PC-3 (cell line): Measurements from ENCODE around the gene CCNQ. TPM values are rescaled to one million over a fixed set of nuclear protein-coding genes. Genes with fewer than 3 reads are reported as not detected.

Source experiments
- ATAC-seq: fragments of 200-7000 bp; cut with Tn5 transposase; 2 replicates; pipeline ENCODE4 v1.9.1; 2020; ENCODE audit warnings: mild to moderate bottlenecking, moderate library complexity
- BruUV-seq: library from RNA; stranded (reverse); fragments of 400-500 nt; replicated peaks from 2 replicates; lab custom pipeline; 2021; lab: Mats Ljungman, UMichigan
- CTCF ChIA-PET: fragments of 300-600 bp; sonication (Branson Sonifier 250); formaldehyde crosslinking; loops from one replicate; lab custom pipeline; 2022; ENCODE audit warnings: antibody characterized with exemption; lab: Charles Lee
- POLR2A ChIA-PET: fragments of 300-600 bp; sonication (Branson Sonifier 250); formaldehyde crosslinking; loops from one replicate; lab custom pipeline; 2022; ENCODE audit warnings: antibody characterized with exemption; ENCODE audit not compliant: unreplicated experiment; lab: Charles Lee
- DNase-seq: peaks from one replicate; pipeline ENCODE4 v3.0.0-alpha.2; 2015
- H2AFZ ChIP-seq: fragments of 300-600 bp; sonication (generic); 2 replicates; pipeline ENCODE4 v1.6.0; 2016; ENCODE audit warnings: antibody characterized with exemption, low read length
- H3F3A ChIP-seq: fragments of 300-600 bp; sonication (generic); one replicate; pipeline ENCODE4 v1.6.0; 2017; ENCODE audit warnings: antibody characterized with exemption, low read length, control low read depth, mild to moderate bottlenecking; ENCODE audit not compliant: unreplicated experiment
- H3K27ac ChIP-seq: fragments of 300-600 bp; sonication (generic); 2 replicates; pipeline ENCODE4 v1.5.1; 2016; ENCODE audit warnings: mild to moderate bottlenecking, low read length
- H3K27me3 ChIP-seq: fragments of 300-600 bp; sonication (generic); 2 replicates; pipeline ENCODE4 v1.6.1; 2016; ENCODE audit warnings: low read length, mixed read lengths
- H3K36me3 ChIP-seq: fragments of 300-600 bp; sonication (generic); 2 replicates; pipeline ENCODE4 v1.6.1; 2016; ENCODE audit warnings: low read depth, mixed run types, low read length, mixed read lengths
- H3K4me1 ChIP-seq: fragments of 300-600 bp; sonication (generic); 2 replicates; pipeline ENCODE4 v1.5.1; 2016; ENCODE audit warnings: low read length; ENCODE audit not compliant: insufficient read depth
- H3K4me2 ChIP-seq: fragments of 300-600 bp; sonication (generic); 2 replicates; pipeline ENCODE4 v1.6.0; 2016; ENCODE audit warnings: low read length
- H3K4me3 ChIP-seq: fragments of 300-600 bp; sonication (generic); 2 replicates; pipeline ENCODE4 v1.5.1; 2016; ENCODE audit warnings: mild to moderate bottlenecking, low read length, mixed read lengths
- H3K79me2 ChIP-seq: fragments of 300-600 bp; sonication (generic); 2 replicates; pipeline ENCODE4 v1.6.1; 2017; ENCODE audit warnings: low read length, mixed read lengths
- H3K9ac ChIP-seq: fragments of 300-600 bp; sonication (generic); 2 replicates; pipeline ENCODE4 v1.6.0; 2016; ENCODE audit warnings: mild to moderate bottlenecking, low read length
- H3K9me2 ChIP-seq: fragments of 300-600 bp; sonication (generic); replicated peaks from 2 replicates; pipeline ENCODE4 v1.6.1; 2016; ENCODE audit warnings: mixed run types, low read length, mixed read lengths
- H3K9me3 ChIP-seq: fragments of 300-600 bp; sonication (generic); 2 replicates; pipeline ENCODE4 v1.6.1; 2016; ENCODE audit warnings: low read length, mixed read lengths
- H4K20me1 ChIP-seq: fragments of 300-600 bp; sonication (generic); 2 replicates; pipeline ENCODE4 v1.6.1; 2016; ENCODE audit warnings: low read length, mixed read lengths
- CTCF ChIP-seq: fragments of 300-600 bp; sonication (generic); conservative IDR thresholded peaks from 2 replicates; pipeline ENCODE4 v1.5.1; 2017; ENCODE audit warnings: antibody characterized with exemption, low read depth, mild to moderate bottlenecking, low read length
- EZH2 ChIP-seq: fragments of 300-600 bp; sonication (generic); IDR thresholded peaks from one replicate; pipeline ENCODE4 v1.6.1; 2017; ENCODE audit warnings: antibody characterized with exemption, mild to moderate bottlenecking, low read length; ENCODE audit not compliant: unreplicated experiment
- EZH2phosphoT487 ChIP-seq: fragments of 300-600 bp; sonication (generic); IDR thresholded peaks from 2 replicates; pipeline ENCODE4 v1.6.1; 2018; ENCODE audit warnings: mild to moderate bottlenecking, antibody characterized with exemption, low read length, borderline replicate concordance
- intact Hi-C: fragments of 100-400 bp; cut with micrococcal nuclease; formaldehyde crosslinking; loops from 2 replicates; pipeline ENCODE4 v1.9.0; 2023
- total RNA-seq: library from RNA; depleted of rRNA; stranded (reverse); fragments of >200 nt; gene quantifications from 2 replicates; pipeline ENCODE4 v1.2.3, GENCODE V29; 2014

The CCNQ gene
- total RNA-seq, 1 experiment from 2014 or later, result 110 TPM

GRCh38 chrX:153603131-153603656, 4.3 kb upstream of the CCNQ start:
- intact Hi-C loops, result no loop called here

GRCh38 chrX:153602601-153603000, 3.7 kb upstream of the CCNQ start:
- Histone ChIP-seq H4K20me1 (peaks cover 8% of the 10 kb centered on the region), H3F3A (no peaks in the 10 kb centered on the region), H3K9me3 (no peaks in the 10 kb centered on the region), H3K27ac (no peak overlapping the region), H3K27me3 (no peaks in the 10 kb centered on the region), H3K4me3 (no peak overlapping the region), H3K9ac (no peak overlapping the region), H3K36me3 (no peaks in the 10 kb centered on the region), H3K4me1 (peaks cover 5% of the 10 kb centered on the region; the same call in 1 of the 2 replicates), H3K79me2 (peaks cover 12% of the 10 kb centered on the region), H3K9me2 (no peaks in the 10 kb centered on the region), H2AFZ (no peak overlapping the region), H3K4me2 (no peak overlapping the region)
- ATAC-seq, result no peak
- DNase-seq, result no peak
- CTCF ChIA-PET, result no interaction called here
- TF ChIP-seq EZH2, result no peak
- POLR2A ChIA-PET, result no interaction called here
- intact Hi-C loops, result no loop called here
- no TSS peak for BruUV-seq

More at GRCh38 chrX:153603131-153603656, 4.3 kb upstream of the CCNQ start:
- Histone ChIP-seq H3K4me2 (no peak overlapping the region), H3K9ac (no peak overlapping the region), H3K9me3 (no peaks in the 10 kb centered on the region), H2AFZ (no peak overlapping the region), H3K9me2 (no peaks in the 10 kb centered on the region), H3K27me3 (no peaks in the 10 kb centered on the region), H3K4me1 (no peaks in the 10 kb centered on the region; the same call in 1 of the 2 replicates), H4K20me1 (0 out of 2 replicates have a peak, but pooled peaks cover 2% of the 10 kb centered on the region), H3K4me3 (no peak overlapping the region), H3K27ac (no peak overlapping the region), H3F3A (no peaks in the 10 kb centered on the region), H3K36me3 (no peaks in the 10 kb centered on the region), H3K79me2 (peaks cover 6% of the 10 kb centered on the region)
- CTCF ChIA-PET, result no interaction called here
- no TSS peak for BruUV-seq
- POLR2A ChIA-PET, result no interaction called here
- DNase-seq, result no peak
- no peak for ATAC-seq
- no peak for TF ChIP-seq EZH2
- TF ChIP-seq CTCF, result no peak
- TF ChIP-seq EZH2phosphoT487, result no peak

- Histone ChIP-seq H3K27ac (no peak overlapping the region), H3K9ac (no peak overlapping the region), H3K27me3 (no peaks in the 10 kb centered on the region), H3K79me2 (peaks cover 22% of the 10 kb centered on the region), H2AFZ (no peak overlapping the region), H3F3A (no peaks in the 10 kb centered on the region), H4K20me1 (peaks cover 17% of the 10 kb centered on the region), H3K9me2 (no peaks in the 10 kb centered on the region), H3K4me3 (no peak overlapping the region), H3K4me1 (peaks cover 6% of the 10 kb centered on the region; the same call in 1 of the 2 replicates), H3K9me3 (no peaks in the 10 kb centered on the region), H3K36me3 (no peaks in the 10 kb centered on the region), H3K4me2 (no peak overlapping the region)
- DNase-seq (no peak), ATAC-seq (no peak)
- TF ChIP-seq CTCF (no peak), EZH2phosphoT487 (no peak), EZH2 (no peak)
- no TSS peak for BruUV-seq
- POLR2A ChIA-PET, result no interaction called here
- intact Hi-C loops, result no loop called here
- CTCF ChIA-PET, result no interaction called here
Measured at GRCh38 chrX:153601511-153602110, 2.7 kb upstream of the CCNQ start.
